Spleen (tissue), 11 donors: ENCODE results near the gene WWC1. TPM values are rescaled to one million over a fixed set of nuclear protein-coding genes. Genes with fewer than 3 reads are reported as not detected.

Source experiments
- DNase-seq: peaks from one replicate; pipeline ENCODE4 v3.0.0-alpha.2; 2020
- H3K27ac ChIP-seq, 8 donors: fragments of 200-600 bp; sonication (generic) in 7 of 8; 1 replicate in 4 of 8; 2 replicates in 4 of 8; pipeline versions ENCODE4 v1.5.0 to v1.8.0; 2016 to 2021; ENCODE audit warnings: inconsistent platforms in 4 of 8, mild to moderate bottlenecking in 4 of 8, moderate library complexity in 1 of 8
- H3K27me3 ChIP-seq, 7 donors: fragments of 200-600 bp; sonication (generic) in 6 of 7; replicated peaks in 1 of 7; 1 replicate in 4 of 7; 2 replicates in 3 of 7; pipeline versions ENCODE4 v1.5.0 to v1.8.0; 2016 to 2021; ENCODE audit warnings: inconsistent platforms in 3 of 7, mild to moderate bottlenecking in 1 of 7
- H3K36me3 ChIP-seq, 6 donors: fragments of 200-600 bp; sonication (generic) in 5 of 6; 1 replicate in 4 of 6; 2 replicates in 2 of 6; pipeline versions ENCODE4 v1.5.0 to v1.8.0; 2016 to 2021; ENCODE audit warnings: inconsistent platforms in 2 of 6
- H3K4me1 ChIP-seq, 6 donors: fragments of 200-600 bp; sonication (generic) in 5 of 6; 1 replicate in 3 of 6; 2 replicates in 3 of 6; pipeline versions ENCODE4 v1.5.0 to v1.8.0; 2016 to 2021; ENCODE audit warnings: inconsistent platforms in 3 of 6
- H3K4me3 ChIP-seq, 8 donors: fragments of 200-600 bp; sonication (generic) in 7 of 8; 1 replicate in 4 of 8; 2 replicates in 4 of 8; pipeline versions ENCODE4 v1.5.0 to v1.8.0; 2016 to 2021; ENCODE audit warnings: inconsistent platforms in 4 of 8, mild to moderate bottlenecking in 4 of 8, moderate library complexity in 2 of 8
- H3K9me3 ChIP-seq, 8 donors: fragments of 200-600 bp; sonication (generic) in 7 of 8; 1 replicate in 4 of 8; 2 replicates in 4 of 8; pipeline versions ENCODE4 v1.5.0 to v1.8.0; 2016 to 2021; ENCODE audit warnings: inconsistent platforms in 4 of 8
- POLR2A ChIP-seq, 3 donors: fragments of 450-650 bp; IDR thresholded peaks; one replicate each; pipeline ENCODE4 v1.5.1; 2017; ENCODE audit warnings: antibody characterized with exemption in 3 of 3, mild to moderate bottlenecking in 1 of 3
- POLR2AphosphoS5 ChIP-seq, 3 donors: sonication (generic); formaldehyde crosslinking; IDR thresholded peaks; one replicate each; pipeline ENCODE4 v1.5.1; 2017; ENCODE audit warnings: antibody characterized with exemption in 3 of 3
- WGBS, 5 donors: extraction: QIAGEN DNeasy Blood & Tissue Kit in 3 of 5; methylation state at CpG; one replicate each; pipeline versions ENCODE4 v1.1.5 to v1.1.7; 2013 to 2018; 5-methylcytosine and 5-hydroxymethylcytosine counted together
- intact Hi-C: fragments of 100-400 bp; cut with DNase I; formaldehyde crosslinking; loops from one replicate; pipeline ENCODE4 v1.15.0; 2023; ENCODE audit warnings: low total_unique reads
- polyA plus RNA-seq, 3 donors: library from polyadenylated mRNA; stranded (reverse); fragments of 200-250 nt; gene quantifications; one replicate each; pipeline ENCODE4 v1.2.1, GENCODE V29; 2013
- total RNA-seq, 7 donors: library from RNA; depleted of rRNA in 3 of 7; stranded (reverse); fragments of >200 nt in 3 of 7; fragmentation: NEBNext Ultra II Directional in 4 of 7; extraction: Animal tissue kit (Norgen Biotek cat#: 25700) in 4 of 7; gene quantifications; one replicate each; pipeline versions ENCODE4 v1.1.0 to v1.2.1, GENCODE V29; 2016 to 2021
- TF ChIP-seq, protein P1 (sequence below), 11 experiments: fragments of 200-600 bp in 7 of 11; fragments of 450-650 bp in 4 of 11; sonication (generic) in 4 of 11; IDR thresholded peaks in 8 of 11; conservative IDR thresholded peaks in 3 of 11; 1 replicate in 7 of 11; 2 replicates in 4 of 11; pipeline versions ENCODE4 v1.4.0 to v1.8.0; 2016 to 2021; ENCODE audit warnings: antibody characterized with exemption in 11 of 11, inconsistent platforms in 4 of 11, mild to moderate bottlenecking in 1 of 11
- donor health status: healthy with polysubstance abuse.
- donor health status: DM: no; HTN: no; CAD: no; lungs with moderate emphysema.
- donor health status: DM: no; HTN: no; CAD: no.
- donor health status: Bipolar disorder and iron deficiency.
- donor health status: healthy.
- donor health status: DM: no; HTN: no; CAD: no.
- donor health status: DM: yes; HTN: yes; CAD: no.

The WWC1 gene
- total and polyA plus RNA-seq, 10 donors, result 0.60 to 5.4 (median 1.3) TPM

DNA sequence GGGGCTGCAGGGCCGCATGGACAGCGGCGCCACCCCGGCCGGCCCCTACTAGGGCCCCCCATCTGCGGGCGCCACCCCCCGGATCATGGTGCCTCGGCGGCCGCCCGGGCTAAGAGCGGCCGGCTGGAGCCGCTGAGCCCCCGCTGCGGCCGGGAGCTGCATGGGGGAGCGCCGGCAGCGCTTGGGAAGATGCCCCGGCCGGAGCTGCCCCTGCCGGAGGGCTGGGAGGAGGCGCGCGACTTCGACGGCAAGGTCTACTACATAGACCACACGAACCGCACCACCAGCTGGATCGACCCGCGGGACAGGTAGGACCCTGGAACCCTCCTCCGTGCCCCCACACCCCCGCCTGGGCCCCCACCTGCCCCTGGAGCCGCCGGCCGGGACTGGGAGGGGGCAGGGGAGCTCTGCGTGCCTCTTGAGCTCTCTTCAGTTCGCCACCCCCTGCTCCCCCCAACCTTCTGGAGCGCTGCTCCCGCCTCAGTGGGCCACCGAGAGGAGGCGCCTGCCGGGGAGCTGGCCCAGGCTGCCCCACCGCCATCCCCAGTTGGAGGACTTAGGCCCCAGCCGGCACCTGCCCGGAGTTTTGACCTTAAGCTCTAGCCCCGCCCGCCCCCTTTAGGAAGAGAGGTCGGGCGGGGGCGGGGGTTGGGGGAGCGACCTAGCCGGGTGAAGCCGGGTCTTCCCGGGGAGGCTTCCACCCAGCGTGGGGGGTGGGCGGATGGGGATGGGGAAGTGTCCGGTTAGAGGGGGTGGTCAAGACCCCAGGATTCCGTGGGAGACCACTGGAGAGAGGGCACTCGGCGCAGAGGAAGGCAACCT lies 730 bp downstream of the WWC1 start:
- no peak overlapping the region for H3K27ac ChIP-seq
- peak; percentile 78 for DNase-seq
- H3K4me1 ChIP-seq, result peaks cover 5 to 26% (median 16%) of the 10 kb centered on the region in 6 donors
- no peak for TF ChIP-seq POLR2AphosphoS5 (IDR thresholded peaks at IDR 0.05)
- no peak for TF ChIP-seq POLR2A (IDR thresholded peaks at IDR 0.05)
- TF ChIP-seq, protein P1, sequence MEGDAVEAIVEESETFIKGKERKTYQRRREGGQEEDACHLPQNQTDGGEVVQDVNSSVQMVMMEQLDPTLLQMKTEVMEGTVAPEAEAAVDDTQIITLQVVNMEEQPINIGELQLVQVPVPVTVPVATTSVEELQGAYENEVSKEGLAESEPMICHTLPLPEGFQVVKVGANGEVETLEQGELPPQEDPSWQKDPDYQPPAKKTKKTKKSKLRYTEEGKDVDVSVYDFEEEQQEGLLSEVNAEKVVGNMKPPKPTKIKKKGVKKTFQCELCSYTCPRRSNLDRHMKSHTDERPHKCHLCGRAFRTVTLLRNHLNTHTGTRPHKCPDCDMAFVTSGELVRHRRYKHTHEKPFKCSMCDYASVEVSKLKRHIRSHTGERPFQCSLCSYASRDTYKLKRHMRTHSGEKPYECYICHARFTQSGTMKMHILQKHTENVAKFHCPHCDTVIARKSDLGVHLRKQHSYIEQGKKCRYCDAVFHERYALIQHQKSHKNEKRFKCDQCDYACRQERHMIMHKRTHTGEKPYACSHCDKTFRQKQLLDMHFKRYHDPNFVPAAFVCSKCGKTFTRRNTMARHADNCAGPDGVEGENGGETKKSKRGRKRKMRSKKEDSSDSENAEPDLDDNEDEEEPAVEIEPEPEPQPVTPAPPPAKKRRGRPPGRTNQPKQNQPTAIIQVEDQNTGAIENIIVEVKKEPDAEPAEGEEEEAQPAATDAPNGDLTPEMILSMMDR (IDR thresholded peaks at IDR 0.05 in 8 of 11, conservative IDR thresholded peaks at IDR 0.05 in 3 of 11), result no peak
- intact Hi-C loops, result no loop called here
- peak overlapping the region; percentile 12 to 70 (median 38) for H3K4me3 ChIP-seq
- H3K27me3 ChIP-seq, result peaks cover 0 to 65% (median 23%) of the 10 kb centered on the region in 7 donors
- WGBS, 5 donors, result 4 to 13% (median 6%) methylated on average over 14 to 64 of the region's 64 CpGs
- H3K9me3 ChIP-seq, result no peaks in the 10 kb centered on the region
- H3K36me3 ChIP-seq, result no peaks in the 10 kb centered on the region

DNA sequence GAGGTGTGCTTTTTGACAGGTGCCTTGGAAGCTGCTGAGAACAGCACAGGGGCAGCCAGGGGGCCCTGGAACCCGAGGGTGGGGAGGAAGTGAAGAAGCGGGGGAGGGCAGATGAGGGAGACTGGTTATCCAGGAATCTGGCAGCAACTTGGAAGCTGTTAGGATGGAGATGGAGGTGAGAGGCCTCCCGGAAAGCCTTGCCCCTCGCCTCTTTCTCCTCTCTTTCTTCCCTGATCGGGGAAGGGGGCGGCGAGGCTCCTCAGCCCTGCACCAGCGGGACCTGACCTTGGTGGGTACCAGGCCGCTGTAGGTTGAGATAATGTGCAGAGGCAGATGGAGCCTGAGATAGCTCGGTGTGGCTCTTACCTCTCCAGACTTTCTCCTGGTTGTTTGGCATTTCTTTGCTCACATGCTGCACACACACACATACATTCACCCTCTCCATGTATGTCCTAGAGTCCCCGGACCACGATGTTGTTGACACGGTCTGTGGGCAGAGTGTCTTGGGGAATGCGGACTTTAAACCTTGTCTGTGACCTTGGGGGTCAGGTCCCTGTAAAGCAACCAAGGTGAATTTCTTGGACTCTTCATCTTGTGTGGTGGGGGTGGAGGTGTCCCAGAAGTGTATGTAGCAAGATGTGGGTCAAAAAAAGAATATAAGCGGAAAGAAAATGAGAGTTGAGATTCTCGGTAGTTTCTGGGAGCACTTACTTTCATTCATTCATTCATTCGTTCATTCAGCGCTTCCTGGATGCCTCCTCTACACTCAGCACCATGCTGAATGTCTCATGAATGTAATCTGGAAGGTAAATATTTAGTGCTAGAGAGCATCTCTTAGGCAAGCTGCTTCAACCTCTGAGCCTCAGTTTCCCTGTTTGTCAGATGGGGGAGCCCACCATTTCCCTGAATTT lies 1.6 kb downstream of the WWC1 start:
- Histone ChIP-seq H3K4me3 (peak overlapping the region in 2 of 8 donors; percentile 48 to 70), H3K4me1 (peaks cover 5 to 26% (median 16%) of the 10 kb centered on the region in 6 donors), H3K9me3 (no peaks in the 10 kb centered on the region), H3K27me3 (peaks cover 0 to 63% (median 23%) of the 10 kb centered on the region in 7 donors), H3K36me3 (no peaks in the 10 kb centered on the region), H3K27ac (no peak overlapping the region)
- DNase-seq, result no peak
- 66 to 73% (median 72%) methylated on average over 16 to 18 of the region's 18 CpGs for WGBS, 5 donors
- TF ChIP-seq, protein P1 (IDR thresholded peaks at IDR 0.05 in 8 of 11, conservative IDR thresholded peaks at IDR 0.05 in 3 of 11), result no peak
- intact Hi-C loops, result no loop called here

DNA sequence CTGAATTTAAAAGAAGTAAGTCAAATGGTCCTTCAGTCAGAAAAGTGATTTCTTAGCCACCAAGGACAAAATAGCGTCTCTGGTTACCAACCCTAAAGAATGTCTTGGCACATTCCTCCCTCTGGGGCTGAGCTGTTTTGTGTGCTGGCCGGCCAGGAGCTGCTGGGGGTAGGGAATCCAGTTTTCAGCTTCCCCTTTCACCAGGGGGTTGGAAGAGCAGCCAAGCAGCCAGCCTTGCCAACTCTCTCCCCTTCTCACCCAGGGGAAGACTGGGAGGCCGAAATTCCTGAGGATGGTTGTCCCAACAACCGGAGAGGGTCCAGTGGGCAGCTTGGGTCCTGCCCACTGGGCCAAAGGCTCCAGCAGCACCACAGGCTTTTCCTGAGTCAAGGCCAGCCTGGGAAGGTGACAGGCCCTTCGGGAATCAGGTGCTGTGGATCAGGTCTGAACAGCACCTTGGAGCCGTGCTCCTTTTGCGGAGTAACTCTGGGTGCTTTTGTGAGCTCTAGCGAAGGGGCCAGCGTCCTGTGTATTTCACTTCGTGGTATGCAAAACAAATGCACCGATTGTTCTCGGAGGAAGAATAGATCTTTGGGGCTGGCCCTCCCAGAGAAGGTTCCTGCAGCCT lies 4.2 kb downstream of the WWC1 start:
- peaks cover 0 to 50% (median 22%) of the 10 kb centered on the region in 7 donors for H3K27me3 ChIP-seq
- TF ChIP-seq POLR2AphosphoS5 (IDR thresholded peaks at IDR 0.05) (no peak), POLR2A (IDR thresholded peaks at IDR 0.05) (no peak)
- TF ChIP-seq, protein P1 (IDR thresholded peaks at IDR 0.05 in 8 of 11, conservative IDR thresholded peaks at IDR 0.05 in 3 of 11), result no peak
- WGBS, 5 donors, result 67 to 82% (median 76%) methylated on average over 12 of the region's 12 CpGs
- DNase-seq, result no peak
- no peak overlapping the region for H3K27ac ChIP-seq
- intact Hi-C loops, result no loop called here
- H3K4me3 ChIP-seq, result no peak overlapping the region
- no peaks in the 10 kb centered on the region for H3K36me3 ChIP-seq
- H3K9me3 ChIP-seq, result no peaks in the 10 kb centered on the region
- peaks cover 0 to 18% (median 16%) of the 10 kb centered on the region in 6 donors for H3K4me1 ChIP-seq
